HG03432 (cell line): Measurements from ENCODE around the gene SH3GL3.

ENCODE experiments used
- ATAC-seq: cut with Tn5 transposase; IDR thresholded peaks from one replicate; pipeline ENCODE4 v1.9.1; 2021; ENCODE audit warnings: mild to moderate bottlenecking, moderate library complexity; ENCODE audit not compliant: unreplicated experiment

Gene SH3GL3

DNA sequence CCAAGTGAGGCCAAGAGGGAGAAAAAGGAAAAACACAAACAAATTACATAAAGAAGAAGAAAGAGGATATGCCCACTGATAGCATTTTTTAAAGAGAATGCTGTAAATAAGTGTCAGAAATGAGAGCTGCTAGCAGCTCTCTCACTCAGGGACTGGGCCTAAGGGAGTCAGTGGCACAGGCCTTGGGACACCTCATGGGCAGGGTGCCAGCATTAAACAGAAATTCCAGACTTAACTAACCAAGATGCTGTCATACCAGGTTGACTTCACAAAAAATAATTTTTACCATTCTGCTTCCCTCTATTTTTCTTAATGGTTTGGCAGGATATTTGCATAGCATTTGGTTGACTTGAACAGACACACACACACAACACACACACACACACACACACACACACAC, 114.5 kb downstream of the SH3GL3 start:
- ATAC-seq = no peak

DNA sequence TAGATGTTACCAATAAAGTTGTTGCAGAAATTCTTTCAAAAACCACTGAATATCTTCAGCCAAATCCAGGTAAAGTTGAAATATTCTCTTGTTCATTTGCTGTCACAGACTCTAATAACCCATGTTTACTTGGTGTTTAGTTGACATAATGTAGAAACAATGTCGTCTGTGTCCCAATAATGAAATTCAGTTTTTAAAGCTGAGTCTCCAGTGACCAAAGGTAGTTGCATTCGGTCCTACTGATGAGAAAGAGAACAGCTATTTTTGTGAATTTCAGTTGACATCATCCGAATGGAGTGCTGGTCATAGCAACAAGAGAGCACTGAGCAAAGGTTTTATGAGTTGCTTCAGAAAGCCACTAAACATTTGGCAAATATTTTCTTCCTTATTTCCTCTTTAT, 118.0 kb downstream of the SH3GL3 start:
- no peak for ATAC-seq

DNA sequence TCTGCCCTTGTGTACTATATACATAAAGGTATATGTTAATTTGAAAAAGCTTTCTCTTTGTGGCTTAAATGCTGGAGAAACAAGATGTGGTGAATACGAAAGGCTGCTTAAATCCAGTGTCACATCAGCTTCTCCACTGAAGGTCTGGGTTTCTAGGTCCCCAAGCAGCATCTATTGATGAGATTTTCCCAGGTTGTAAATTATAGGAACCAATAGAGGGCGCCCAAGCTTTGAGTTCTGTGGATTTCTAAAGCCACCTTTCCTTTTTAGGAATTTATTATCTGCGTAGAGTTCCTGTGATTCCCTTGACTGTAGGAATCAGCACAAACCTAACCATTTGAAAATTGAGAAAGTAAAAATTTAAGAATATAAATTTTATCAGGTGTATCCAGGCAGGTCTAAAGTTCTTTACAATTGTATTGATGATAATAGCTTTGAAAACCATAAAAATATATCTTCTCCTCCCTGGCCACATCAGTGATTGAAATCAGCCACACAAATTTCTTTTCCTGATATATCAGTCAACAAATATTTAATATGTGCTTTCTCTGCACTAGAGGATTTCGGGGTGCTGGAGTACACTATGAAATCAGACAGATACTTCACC, 118.5 kb downstream of the SH3GL3 start:
- no peak for ATAC-seq

DNA sequence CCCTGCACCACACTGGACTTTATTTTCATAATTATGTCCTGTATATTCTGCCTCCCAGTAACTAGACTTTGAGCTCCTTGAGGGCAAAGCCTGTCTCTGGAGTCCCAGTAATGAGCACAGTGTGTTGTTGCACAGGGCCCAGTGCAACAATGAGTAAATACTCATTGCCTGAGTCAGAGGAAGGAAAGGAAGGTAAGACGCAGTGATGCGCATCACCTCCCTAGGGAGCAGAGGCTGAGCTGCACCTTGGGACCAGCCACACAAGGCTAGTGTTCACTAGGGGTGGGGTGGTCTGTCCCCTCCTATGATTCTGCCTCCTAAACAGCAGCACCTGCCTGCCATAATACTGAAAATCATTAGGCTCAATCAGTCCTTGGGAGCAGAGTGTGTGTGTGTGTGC, 120.2 kb downstream of the SH3GL3 start:
- no peak for ATAC-seq

DNA sequence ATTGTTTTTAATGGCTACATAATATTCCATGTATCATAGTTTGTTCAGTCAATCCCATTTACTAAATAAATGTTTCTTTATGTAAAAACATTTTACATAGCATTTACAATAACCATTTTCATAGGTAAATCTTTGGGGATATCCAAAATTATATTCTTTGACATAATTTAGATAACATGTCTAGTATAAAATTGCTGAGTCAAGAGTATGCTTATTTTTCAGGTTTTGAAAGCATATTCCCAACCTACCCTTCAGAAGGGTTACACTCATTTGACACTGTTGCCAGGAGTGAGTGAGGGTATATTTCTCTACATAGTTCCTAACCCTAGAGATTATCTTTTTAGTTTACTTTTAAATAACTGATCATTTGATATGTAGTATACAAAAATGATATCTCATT, 122.2 kb downstream of the SH3GL3 start:
- ATAC-seq = no peak

DNA sequence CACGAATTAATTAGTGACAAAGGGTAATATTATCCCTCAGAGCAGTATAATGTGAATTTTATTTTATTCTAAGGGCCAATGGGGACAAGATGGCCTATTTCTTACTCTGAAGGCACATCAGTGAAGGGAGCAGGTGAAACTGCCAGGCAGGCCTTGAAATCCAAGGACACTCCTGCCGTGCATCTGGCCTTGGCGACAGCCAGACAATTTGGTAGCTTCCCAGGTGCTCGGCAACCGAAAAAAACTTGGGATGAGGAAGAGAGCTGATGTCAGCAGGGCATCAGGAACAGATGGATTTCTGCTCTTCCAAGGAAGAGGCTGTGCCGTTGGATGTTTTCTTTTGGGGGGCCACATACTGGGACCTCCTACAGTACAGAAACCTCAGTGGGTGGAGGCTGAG, 123.6 kb downstream of the SH3GL3 start:
- no peak for ATAC-seq

DNA sequence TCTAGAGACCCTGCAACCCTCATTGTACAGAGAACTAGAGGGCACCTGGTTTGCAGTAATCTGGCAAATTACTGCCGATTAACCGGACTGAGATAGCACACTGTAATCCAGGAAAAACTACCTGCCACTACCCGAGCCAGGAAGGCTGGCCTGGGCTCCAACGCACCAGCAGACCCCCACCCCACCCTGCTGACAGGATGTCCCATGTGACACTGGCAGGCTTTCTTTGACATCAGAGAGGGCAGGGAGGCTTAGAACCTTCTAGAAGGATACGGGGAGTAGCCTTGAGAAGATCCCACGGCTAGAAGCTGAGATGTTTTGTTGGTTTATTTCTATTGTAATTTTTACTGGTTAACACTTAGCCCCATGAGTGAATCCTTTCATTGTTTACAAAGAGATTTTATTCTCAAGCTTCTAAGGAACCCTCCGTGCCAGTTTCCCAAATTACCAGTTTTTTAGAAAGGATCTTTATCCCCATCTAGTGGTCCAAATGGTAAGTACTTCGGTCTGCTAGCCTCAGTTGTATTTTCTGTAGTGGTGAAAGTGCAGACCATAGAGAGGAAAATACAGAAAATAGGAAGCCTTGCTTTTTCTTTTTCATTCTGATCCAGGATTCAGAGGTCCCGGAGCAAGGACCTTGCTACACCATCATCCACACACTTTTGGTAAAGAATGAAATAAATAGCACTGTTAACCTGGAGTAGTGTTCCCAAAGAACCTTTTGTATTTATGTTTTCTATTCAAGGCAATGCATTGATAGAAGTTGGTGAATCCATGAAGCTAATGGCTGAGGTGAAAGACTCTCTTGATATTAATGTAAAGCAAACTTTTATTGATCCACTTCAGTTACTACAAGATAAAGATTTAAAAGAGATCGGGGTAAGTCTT, 124.9 kb downstream of the SH3GL3 start:
- ATAC-seq = no peak

DNA sequence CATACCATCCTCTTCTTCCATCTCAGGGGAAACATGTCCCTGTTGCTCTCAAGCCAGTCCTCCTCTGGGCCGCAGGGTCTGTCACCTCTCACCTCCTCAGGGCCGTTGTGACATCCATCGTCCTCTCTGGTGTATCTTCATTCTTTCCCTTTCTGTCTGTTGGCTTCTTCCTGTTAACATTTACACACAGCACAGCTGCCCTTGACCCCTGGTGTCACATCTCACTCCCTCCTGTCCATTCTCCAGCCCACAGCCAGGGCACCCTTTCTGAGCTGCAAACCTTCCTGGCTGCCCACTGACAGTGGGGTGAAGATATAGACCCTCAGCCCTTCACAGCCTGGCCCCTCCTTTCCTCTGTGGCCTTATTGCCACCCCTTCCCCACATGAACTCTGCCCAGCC, 127.2 kb downstream of the SH3GL3 start:
- no peak for ATAC-seq

DNA sequence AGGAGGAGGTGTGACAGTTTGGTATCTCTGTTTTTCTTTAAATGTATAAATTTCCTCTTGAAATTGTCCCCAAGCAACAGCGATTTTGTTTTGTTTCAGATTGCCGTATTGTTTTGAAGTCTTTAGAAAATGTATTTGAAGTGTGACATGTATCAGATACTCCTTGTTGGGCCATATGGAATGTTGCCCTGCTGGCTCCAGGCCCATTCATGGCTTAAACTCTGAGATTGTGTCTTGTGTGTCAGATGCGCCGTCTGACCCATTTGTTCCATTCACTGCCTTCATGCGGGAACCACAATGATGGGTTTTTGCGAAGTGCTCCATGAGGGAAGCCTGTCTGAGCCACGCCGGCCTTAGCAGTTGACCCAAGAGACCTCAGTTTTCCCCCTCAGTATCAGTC, 131.6 kb downstream of the SH3GL3 start:
- ATAC-seq = no peak

DNA sequence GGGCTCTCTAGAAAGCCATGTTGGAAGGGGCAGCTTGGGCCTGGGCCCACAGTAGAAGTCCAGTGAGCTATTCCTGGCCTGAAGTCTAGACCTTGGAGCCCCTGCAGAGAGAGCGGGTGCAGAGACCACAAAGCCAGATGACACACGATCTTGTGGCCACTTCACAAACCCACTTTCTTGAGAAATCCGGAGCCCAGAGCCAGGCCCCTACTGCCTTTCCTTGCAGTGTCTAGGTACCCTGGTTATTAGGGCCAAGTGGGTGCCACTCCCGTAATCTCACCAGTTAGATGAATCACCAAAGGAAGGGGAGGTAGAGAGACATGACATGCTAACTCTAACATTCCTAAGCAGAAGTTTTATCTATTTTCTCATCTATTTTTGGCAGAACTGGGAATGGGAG, 134.2 kb downstream of the SH3GL3 start:
- no peak for ATAC-seq

DNA sequence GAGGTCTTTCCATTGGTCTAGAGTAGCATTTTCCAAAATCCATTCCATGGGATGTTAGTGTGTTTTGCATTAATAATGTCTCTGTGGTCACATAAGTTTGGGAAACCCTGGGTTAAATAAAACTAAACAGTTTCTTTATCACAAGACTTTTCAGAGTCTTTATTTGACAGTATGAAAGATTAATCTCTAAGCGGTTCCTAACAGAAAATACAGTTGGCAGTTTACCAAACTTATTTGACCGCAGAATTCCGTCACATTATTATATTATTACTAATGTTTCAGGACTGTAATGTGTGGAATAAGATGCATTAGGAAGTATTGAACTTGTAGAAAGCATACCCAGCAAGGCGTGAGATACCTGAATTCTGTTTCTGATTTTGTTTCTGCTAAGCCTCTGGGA, 135.2 kb downstream of the SH3GL3 start:
- ATAC-seq = no peak

DNA sequence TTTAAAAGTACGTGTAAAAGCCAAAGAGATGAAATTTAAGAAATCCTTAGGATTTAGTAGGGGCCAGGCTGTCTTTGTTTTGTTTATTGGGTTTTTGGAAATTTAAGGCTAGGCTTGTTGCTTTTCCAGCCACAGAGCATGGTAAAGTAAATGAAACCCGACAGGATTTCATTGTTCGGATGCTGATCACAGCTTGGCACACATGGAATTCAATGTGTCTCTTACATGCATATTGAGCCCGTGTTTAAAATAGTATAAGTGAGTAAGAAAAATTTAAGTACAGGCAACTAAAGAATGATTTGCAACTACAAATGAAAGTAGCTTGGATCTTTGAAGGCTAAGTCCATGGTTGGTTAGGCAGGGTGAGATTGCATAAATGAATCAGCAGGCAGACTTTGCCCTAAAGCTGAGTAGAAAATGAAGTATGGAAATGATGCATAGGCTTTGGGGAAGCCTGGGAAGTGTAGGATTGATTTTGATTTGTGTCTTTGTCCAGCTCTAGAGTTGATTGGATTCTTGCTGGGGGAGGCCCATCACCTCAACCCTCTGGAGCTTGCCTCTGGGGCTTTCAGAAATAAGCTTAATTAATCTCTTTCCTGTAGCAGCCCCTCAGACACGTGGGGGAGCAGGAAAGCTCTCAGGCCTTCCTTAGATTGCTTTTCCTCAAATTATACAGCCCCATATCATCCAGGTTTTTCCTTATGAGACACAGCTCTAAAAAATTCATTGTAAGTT, 138.6 kb downstream of the SH3GL3 start:
- ATAC-seq = no peak

DNA sequence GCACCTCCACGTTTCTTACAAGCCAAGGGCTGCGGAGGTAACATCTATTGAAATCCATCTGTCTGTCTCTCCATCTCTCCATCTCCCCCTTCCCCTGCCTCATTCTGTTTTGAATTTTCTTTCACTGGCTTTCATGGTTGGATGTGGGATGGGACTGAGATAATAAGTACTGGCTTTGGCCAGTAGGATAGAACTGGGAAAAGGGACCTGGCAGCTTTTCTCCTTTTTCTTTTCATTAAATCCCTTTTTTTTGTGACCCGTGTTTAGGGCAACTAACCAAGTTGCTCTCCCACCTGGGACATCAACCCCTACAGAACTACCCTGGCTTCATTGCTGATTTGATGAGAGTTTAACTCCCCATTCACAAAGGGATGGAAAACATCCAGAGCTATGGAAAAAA, 139.9 kb downstream of the SH3GL3 start:
- no peak for ATAC-seq

DNA sequence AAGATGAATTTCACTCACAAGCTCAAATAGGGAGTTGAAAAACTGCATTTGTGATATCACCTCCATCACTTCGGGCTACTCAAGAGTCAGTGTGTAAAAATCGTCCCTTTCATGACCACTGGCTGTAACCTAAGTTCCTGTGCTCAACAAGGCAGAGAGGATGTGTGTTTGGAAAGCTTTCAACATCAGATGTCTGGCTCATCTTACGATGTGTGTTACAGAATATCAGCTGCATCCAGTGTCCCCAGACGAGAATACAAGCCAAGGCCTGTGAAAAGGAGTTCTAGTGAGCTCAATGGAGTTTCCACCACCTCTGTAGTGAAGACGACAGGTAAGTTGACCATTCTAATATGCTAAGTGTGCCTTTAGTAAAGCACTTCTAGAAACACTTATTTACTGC, 141.3 kb downstream of the SH3GL3 start:
- no peak for ATAC-seq

DNA sequence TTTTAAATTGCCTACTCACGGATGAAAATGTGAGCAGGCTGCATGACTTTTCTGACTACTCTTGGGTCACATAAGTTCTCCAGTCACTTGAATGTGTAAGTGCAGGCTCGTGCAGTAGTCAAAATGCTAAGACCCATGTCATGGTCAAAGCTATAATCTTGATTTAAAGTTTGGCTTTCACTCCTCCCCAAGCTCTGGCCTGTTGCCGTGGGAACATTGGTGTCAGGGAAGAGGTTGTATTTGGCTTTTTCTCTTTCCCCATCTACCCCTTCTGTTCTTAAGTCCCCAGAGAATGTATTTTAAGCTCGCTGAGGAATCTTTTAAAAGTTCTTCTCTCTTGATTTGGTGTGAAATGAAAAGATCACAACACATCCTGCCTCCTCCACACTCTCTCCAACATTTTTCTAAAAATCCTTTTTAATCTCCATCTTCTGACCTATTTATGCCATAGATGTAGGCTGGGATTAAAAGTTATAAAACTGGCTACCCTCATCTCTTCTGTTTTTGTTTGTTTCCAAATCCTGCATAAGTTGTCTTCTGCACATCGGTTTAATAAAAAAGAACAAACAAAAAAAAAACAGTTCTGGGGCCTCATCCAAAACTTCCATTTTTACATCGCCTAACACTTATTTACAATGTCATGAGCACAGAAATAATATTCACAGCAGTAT, 145.4 kb downstream of the SH3GL3 start:
- ATAC-seq = no peak

DNA sequence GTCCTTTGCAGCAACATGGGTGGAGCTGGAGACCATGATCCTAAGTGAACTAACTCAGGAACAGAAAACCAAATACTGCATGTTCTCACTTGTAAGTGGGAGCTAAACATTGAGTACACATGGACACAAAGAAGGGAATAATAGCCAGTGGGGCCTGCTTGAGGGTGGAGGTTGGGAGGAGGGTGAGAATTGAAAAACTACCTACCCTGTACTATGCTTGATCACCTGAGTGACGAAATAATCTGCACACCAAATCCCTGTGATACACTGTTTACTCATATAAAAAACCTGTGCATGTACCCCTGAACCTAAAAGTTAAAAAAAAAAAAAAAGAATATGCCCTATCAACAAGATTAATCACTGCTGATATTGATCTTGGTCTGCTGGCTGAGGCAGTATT, 148.1 kb downstream of the SH3GL3 start:
- ATAC-seq = no peak

DNA sequence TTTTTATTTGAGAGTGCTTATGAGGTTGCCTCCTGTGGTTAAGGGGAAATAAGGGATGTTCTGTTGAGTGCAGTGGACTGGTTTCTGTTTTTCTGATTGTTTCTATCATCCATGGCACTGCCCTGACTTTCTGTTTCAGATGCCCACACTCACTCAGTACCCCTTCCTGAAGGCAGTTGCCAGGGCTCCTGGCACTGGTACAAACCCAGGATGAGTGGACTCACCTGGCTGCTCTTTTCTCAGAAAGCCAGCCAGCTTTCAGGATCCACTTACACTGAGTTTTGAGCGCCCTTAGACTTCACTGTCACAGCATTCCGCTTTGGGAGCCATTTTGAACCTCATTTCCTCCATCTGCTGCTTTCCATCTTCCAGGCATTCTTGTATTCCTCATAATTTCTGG, 150.9 kb downstream of the SH3GL3 start:
- no peak for ATAC-seq

DNA sequence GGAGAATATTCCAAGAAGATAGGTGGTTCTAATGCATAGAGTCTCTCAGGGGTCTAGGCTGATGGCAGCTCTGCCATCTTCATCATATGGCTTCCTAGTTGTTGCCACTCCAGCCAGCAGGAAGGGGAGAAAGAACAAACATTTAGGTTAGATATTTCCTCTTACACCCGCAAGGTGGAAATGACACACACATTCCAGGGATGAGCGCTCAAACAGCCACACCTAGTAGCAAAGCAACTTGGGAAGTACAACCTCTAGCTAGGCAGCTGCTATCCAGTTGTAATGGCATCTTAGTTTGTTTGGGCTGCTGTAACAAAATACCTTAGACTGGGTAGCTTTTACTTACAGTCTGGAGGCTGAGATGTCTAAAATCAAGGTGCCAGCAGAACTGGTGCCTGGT, 154.9 kb downstream of the SH3GL3 start:
- ATAC-seq = no peak

DNA sequence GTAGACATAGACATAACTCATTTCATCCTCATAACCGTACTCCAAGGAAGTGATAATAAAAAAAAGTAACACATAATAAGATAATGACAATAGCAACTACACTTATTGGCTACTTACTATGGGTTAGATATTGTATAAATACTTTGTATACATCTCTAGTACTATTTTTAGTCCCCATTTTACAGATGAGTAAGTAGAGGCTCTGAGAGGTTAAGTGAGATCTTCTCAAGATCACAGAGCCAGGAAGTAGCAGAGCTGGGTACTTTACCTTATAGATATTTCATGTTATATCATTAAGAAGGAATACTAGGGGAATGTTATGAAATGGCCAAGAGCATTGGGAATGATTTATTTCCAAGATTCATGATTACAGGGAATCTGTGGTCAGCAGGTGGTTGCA, 157.4 kb downstream of the SH3GL3 start:
- no peak for ATAC-seq

DNA sequence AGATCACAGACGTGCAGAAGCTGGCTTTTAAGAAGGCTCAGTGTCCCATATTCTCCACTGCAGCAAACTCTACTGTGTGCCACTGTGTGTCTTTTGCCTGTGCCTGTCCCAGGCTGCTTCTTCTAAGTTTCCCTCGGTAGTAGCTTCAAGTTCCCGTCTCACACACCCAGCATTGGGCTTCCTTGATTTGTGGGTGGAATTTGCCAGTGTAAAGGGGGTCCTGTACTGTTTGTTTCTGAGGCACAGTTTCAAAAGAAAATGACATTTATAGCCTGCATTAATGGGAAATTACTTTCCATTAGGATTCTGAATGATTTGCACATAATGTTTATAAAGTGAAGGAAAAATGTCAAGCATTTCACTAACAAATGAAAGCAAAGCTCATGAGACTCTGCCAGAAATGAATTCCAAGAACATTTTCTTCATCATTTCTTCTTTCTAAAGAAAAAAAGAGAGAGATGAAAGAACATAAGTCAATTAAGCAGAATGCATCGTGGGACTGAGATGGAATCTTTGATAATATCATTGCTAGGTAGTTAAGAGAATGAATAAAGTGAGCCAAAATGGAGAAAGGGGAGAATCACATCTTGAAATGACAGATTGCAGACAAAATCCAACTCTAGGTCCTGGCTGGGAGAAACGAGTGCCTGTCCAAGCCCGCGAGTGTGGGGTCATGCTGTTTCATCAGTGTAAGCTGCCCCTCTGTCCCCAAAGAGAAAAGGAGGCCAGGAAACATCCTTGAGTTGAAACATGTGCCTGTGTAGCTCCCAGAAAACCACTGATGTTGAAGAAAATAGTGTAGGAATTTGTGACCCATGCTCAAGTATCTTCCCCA, 158.2 kb downstream of the SH3GL3 start:
- ATAC-seq = no peak

DNA sequence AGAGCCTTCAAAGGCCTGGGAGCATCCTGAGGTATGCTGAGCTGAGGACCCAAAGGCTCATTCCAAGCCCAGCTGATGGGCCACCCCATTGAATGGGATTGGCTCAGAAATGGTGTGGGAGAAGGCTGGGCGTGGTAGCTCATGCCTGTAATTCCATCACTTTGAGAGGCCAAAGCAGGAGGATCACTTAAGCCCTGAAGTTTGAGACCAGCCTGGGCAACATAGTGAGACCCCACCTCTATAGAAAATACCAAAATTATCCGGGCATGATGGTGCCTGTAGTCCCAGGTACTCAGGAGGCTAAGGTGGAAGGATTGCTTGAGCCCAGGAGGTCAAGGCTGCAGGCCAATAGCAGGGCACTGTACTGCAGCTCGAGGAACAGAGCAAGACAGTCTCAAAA, 163.0 kb downstream of the SH3GL3 start:
- ATAC-seq = no peak
